Astrocyte of the hippocampus (primary cell): ENCODE data around the gene HEG1.
"Not testable (repeated sequence)": the region's sequence is repeated elsewhere in the genome, so short reads cannot be mapped to it uniquely, and the experiment has no call there.

Experiments used
- DNase-seq: peaks from one replicate; pipeline ENCODE4 v3.0.0; 2011; ENCODE audit warnings: low read depth, low spot score

The HEG1 gene

GRCh38 chr3:124984754-124985153 is 71.0 kb downstream of the HEG1 start:
- DNase-seq, result no peak

GRCh38 chr3:124982855-124983254 is 72.9 kb downstream of the HEG1 start:
- no peak for DNase-seq

GRCh38 chr3:124981472-124981871 is 74.3 kb downstream of the HEG1 start:
- no peak for DNase-seq

GRCh38 chr3:124978627-124979026 is 77.2 kb downstream of the HEG1 start:
- DNase-seq, result no peak

- DNase-seq, result no peak
These were observed 79.4 kb downstream of the HEG1 start for GRCh38 chr3:124976383-124976782.

- DNase-seq, result no peak
These were observed 81.1 kb downstream of the HEG1 start for GRCh38 chr3:124974691-124975090.

- DNase-seq, result no peak
These were observed 82.5 kb downstream of the HEG1 start for GRCh38 chr3:124973290-124973689.

- no peak for DNase-seq
These were observed 83.3 kb downstream of the HEG1 start for GRCh38 chr3:124972457-124972856.

- no peak for DNase-seq
These were observed 85.7 kb downstream of the HEG1 start for GRCh38 chr3:124969963-124970722.

GRCh38 chr3:124969190-124969589 is 86.6 kb downstream of the HEG1 start:
- no peak for DNase-seq

GRCh38 chr3:124967964-124968363 is 87.8 kb downstream of the HEG1 start:
- no peak for DNase-seq

- DNase-seq, result no peak
These were observed 89.0 kb downstream of the HEG1 start for GRCh38 chr3:124966521-124967445.

GRCh38 chr3:124965413-124965812 is 90.4 kb downstream of the HEG1 start:
- DNase-seq, result no peak

- no peak for DNase-seq
These were observed 91.4 kb downstream of the HEG1 start for GRCh38 chr3:124964387-124964786.

- DNase-seq, result no peak
These were observed 92.0 kb downstream of the HEG1 start for GRCh38 chr3:124963755-124964154.

GRCh38 chr3:124962403-124962940 is 93.3 kb downstream of the HEG1 start:
- DNase-seq, result no peak

- no peak for DNase-seq
These were observed 95.1 kb downstream of the HEG1 start for GRCh38 chr3:124960698-124961097.

- no peak for DNase-seq
These were observed 95.7 kb downstream of the HEG1 start for GRCh38 chr3:124960105-124960504.

GRCh38 chr3:124957951-124958350 is 97.8 kb downstream of the HEG1 start:
- DNase-seq, result not testable (repeated sequence)

- DNase-seq, result no peak
These were observed 103.4 kb downstream of the HEG1 start for GRCh38 chr3:124952282-124952855.

GRCh38 chr3:124951511-124952281 is 104.1 kb downstream of the HEG1 start:
- DNase-seq, result no peak
